Stimulated activated CD4-positive, alpha-beta T cell treated with anti-CD3 and anti-CD28 coated beads, Interleukin-1b, Interleukin-23, amount 100 ng/mL, for 4 hours (primary cell): ENCODE data around the gene MAGI1.

Experiments used
- DNase-seq, 2 donors: peaks; one replicate each; pipeline ENCODE4 v3.0.0-alpha.2; 2020; ENCODE audit warnings: low read depth in 2 of 2

MAGI1 gene

DNA sequence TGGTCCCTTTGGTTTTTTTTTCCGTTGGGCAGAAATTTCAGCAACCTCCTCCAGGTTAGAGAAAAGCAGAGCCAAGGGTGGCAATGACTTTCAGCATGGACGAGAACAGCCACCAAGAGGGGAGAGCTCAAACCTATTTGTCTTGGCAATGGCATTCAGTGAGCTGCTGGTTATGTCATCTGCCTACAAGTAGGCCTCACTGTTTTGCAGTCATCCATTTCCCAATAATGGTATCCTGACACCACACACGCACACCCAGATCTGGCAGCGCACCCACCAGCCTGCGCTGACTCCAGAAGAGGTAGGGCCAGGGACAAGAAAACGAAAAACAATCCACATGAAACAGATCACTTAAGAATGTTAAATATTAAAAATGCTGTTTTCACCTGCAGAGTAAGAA is 92.3 kb downstream of the MAGI1 start:
- no peak for DNase-seq

DNA sequence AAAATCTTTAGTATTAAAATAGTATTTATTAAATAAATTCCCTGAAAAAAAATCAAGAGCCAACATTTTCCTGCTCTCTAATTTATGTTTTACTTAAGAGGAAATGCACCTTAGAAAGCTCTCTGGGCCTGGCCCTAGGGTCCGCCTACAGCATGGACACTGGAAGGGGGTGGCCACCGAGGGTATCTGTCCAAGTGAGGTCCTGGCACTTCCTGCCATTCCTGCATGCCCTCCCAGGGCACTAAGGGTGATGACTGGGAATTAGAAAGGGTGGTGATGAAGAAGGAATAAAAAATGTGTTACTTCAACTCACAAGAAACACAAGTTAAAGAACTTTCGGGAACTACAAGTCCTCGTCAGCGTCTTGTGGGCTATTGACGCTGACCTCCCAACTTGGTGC is 92.8 kb downstream of the MAGI1 start:
- DNase-seq, result no peak

DNA sequence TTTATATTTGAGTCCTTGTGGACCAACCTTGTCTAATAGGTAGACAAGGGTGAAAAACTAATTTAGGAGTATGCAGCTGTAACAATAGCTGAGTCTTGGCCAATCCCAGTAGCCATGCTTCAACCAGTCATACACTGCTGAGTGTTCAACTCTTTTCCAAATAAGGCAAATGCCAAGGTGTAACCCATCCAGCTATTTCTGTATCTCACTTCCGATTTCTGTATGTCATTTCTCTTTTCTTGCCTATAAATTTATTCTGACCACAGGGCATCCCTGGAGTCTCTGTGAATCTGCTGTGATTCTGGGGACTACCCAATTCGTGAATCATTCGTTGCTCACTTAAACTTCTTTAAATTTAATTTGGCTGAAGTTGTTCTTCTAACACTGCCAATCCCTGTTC is 93.2 kb downstream of the MAGI1 start:
- no peak for DNase-seq

DNA sequence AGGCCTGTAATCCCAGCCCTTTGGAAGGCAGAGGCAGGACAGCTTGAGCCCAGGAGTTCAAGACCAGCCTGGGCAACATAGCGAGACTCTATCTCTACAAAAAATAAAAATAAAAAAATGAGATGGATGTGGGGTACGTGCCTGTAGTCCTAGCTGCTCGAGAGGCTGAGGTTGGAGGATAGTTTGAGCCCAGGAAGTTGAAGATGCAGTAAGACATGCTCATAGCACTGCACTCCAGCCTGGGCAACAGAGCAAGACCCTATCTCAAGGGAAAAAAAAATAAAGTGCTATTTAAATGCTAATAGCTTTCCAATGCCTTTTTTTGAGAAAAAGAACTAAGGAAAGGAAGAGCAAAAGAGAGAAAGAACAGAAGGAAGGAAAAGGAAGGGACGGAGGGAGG is 94.5 kb downstream of the MAGI1 start:
- DNase-seq, result no peak

DNA sequence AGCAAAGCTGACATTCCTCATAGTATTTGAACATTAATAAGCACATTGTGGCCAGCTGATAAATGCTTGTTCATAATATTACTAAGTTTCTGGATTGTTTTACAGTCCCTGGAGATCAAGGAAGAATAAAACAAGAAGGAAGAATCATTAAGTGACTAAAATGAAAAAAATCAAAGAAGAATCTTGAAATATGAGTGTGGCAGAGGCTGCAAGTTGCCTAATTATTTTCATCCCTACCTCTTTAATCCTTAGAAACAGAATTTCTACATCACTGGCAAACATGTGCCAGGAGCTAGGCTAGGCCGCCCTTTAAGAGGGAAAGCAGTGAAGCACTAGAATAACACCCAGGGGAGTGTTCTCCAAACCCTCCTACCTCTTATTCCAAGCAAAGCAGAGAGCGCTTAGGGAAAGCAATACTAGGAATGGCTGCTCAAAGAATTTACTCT is 98.9 kb downstream of the MAGI1 start:
- no peak for DNase-seq

DNA sequence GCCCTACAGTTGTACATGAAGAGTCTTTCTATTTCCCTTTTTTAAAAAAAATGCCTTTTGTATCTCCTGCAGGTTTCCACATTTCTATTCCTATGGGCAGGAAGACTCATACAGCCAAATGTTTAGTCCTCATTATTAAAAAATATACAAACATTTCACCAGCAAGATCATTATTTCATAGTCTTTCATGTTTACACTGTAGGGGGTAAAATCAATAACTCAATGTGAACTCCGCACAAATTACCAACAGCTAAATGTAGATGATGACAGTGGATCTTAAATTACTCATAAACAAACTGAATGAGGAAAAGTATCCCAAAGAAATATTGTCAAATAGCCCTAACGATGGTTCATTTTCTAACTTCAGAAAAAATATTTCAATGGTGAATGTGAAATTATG is 99.5 kb downstream of the MAGI1 start:
- no peak for DNase-seq

DNA sequence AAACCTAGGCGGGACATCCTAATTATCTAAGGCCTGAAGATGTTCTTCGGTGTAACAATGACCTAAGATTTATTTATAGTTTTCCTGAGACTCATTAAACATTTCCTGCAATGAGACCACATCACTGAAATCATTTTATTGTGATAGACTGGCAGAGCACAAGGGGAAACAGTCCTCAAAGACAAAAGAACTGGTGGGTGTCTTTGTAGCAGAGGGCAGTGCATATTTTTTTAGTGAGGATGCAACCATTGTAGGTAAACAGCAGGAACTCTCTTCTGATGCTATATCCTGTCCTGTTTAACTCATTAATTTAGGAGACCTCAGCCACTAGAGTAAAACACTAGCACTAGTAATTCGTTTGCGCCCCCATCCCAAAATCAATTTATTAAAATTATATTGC is 100.0 kb downstream of the MAGI1 start:
- no peak for DNase-seq

DNA sequence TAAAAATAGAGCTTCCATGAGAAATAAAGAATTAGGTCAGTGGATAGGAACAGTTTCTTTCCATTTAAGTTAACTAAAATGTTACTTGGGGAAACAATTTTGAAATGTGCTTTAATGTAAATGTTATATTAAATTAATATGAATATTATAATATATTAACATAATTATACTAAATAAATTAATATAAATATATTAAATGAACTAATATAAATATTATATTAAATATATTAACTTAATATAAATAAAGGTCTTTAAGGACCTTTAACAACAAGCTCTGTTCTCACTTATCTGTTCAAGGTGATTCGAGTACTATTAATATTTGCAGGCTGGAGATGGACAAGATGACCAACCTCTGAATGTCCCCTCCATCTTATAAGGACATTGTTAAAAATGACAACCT is 100.6 kb downstream of the MAGI1 start:
- DNase-seq, result no peak

DNA sequence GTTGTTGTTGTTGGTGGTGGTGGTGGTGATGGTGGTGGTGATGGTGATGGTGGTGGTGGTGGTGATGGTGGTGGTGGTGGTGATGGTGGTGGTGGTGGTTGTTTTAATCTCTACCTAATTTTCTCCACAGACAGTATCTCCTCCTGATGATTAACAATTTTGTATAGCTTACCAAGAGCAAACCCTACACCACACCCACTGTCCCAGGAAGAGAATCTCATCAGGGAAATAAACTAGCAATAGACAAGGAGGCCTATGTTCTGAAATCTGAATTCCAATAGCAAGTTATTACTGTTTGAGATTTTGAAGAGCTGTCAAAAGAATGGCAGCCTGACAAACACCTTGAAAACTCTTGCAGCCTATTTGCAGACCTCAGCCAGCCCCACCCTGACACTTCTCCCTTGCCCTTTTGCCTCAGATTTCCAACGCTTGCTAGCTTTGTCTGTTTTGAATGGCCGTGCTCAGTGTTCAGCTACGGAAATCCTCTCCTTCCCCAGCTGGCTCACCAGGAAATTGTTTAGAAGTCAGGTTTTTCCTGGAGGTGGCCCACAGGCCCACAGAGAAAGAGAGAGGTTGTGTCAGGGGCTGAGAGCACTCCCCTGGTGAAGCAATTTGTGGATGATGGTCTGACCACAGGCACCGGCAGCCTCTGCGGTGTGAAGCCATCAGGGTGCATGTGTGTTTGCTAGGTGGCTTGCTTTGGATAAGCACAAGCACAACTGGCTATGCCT is 101.6 kb downstream of the MAGI1 start:
- DNase-seq, result no peak

DNA sequence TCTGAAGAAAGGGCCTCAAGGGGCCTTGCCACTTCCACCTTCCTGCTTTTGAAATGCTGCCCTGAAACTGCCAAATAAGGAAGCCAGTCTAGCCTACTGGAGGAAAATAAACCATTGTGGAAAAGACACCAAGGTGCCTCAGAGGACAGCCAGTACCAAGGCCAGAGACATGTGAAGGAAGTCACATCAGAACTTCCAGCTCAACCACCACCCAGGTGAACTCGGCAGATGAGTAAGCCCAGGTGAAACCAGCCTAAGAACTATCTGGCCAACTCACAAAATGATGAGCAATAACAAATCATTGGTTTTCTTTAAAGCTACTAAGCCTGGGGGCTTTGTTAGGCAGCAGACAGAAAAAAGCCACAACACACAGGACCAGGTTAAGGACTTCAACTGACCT is 103.0 kb downstream of the MAGI1 start:
- DNase-seq, result no peak

DNA sequence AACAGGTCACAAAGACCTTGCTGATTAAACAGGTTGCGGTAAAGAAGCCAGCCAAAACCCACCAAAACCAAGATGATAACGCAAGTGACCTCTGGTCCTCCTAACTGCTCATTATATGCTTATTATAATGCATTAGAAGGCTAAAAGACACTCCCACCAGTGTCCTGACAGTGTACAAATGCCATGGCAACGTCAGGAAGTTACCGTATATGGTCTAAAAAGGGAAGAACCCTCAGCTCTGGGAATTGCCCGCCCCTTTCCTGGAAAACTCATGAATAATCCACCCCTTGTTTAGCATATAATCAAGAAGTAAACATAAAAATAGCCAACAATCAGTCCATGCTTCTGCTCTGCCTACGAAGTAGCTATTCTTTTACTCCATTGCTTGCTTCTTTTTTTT is 108.1 kb downstream of the MAGI1 start:
- no peak for DNase-seq

DNA sequence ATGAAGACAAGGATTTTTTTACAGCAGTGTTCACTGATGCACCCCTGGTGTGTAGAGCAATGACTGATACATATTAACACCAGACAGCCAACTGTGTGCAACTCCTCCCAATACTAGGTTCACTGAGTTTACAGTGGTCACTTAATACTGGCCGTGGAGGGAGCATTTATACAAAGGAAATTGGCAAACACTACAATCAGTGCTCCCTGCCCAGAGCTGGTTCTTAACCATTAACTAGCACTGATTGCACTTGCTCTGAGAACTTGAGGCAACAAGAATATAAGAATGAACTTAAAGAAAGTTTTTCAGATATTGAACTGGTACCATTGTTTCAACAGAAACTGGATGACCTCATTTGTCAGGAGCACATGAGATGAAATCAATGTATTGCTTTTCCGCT is 110.6 kb downstream of the MAGI1 start:
- DNase-seq, result no peak

DNA sequence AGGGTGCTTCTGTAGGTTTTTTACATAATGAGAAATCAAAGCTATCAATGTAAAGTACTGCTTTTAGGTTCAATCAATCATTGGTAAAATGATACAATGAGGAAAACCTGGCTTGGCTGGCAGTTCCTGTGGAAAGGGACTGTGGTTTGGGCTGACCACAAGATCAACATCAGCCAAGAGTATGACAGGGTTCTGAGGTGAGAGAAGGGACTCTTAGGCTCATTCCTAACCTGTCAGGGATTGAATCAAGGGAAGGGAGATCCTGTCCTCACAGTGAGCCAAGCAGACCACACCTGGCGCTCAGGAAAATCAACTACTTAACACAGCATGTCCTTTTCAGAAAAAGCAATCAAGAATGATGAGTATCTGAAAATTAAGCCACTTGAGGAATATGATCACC is 111.1 kb downstream of the MAGI1 start:
- no peak for DNase-seq

DNA sequence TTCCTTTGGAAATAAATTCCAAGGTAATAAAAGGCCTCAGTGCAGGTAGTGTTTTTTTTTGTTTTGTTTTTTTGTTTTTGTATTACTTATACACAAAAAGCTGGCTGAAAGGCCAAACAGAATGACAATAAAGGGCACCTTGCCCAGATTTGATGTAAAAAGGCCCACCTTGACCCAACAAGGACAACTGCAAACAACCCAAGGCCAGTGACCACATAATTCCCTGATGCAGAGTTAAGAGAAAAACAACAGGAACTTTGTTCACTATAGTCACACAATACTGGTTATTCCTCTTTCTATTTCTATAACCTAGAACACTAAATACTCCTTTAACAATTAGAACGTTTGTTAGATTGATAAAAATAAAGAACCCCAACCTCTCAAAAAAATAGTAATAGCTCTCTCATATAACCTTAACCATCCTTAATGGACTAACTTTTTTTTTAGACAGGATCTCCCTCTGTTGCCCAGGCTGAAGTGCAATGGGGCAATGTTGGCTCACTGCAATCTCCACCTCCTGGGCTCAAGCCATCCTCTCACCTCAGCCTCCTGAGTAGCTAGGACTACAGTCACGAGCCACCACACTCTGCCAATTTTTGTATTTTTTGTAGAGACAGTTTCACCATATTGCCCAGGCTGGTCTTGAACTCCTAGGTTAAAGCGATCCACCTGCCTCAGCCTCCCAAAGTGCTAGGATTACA is 113.3 kb downstream of the MAGI1 start:
- no peak for DNase-seq

DNA sequence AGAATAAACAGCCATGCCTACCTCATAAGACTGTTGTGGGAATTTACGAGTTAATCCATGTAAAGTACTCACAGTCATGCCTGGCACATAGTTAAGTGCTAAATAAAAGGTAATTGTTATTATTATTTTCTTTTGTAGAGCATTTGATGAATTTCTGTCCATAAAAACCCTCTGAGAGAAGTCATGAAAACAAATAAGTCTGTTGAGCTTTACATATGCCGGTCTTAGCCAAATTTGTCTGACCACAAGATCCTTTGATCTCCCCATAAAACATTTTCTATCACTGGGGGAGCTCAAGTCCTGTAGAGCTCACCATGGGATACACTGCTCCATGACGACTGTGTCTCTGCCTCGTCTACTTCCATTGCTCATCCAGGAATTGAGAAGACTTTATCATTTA is 114.0 kb downstream of the MAGI1 start:
- DNase-seq, result no peak

DNA sequence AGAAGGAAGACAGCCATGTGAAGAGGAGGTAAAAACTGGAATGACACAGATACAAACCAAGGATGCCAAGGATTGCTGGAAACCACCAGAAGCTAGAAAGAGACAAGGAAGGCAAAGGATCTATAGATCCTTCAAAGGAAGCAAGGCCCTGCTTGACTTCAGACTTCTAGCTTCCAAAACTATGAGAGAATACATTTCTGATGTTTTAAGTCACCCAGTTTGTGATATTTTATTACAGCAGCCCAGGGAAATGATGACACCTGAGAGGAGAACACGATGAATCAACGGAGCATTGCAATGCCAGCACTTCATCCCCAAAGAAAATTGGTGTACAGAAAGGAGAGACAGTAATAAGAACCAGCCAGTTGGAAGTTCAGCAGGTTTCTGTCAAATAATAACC is 116.3 kb downstream of the MAGI1 start:
- no peak for DNase-seq

DNA sequence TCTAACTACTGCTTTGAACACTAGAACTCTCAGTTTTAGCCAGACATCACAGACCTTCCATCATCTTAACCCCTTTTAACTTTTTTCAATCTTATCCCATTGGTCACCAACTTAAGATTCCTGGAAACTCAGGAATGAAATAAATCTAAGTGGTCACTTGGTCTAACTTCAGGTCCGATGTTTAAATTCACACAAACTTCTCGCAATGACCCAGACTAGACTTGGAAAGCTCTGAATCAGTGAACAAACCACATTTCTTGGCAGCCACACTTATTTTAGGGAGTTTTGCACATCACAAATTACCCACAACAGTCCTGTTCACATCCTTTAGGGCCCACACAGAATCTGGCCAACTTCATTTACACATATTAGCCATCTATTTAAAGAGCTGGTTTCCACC is 118.9 kb downstream of the MAGI1 start:
- DNase-seq, result no peak

DNA sequence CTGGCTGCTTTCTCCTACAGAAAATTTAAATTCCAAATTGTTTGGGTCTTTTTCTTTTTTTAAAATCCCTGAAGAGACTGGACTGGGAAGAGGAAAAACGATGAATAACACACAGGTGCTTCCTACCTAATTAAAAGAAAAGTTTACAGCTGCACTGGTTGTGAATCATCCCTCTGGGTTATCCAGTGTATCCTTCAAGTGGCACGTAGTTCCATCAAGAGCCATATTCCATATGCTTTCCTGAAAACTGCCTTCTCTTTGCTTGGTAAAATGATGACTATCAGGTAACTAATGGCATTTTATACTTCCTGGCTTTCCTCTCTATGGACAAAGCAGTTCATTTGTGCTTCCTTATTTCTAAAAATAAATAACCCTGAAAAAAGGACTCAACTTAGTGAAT is 123.2 kb downstream of the MAGI1 start:
- no peak for DNase-seq

DNA sequence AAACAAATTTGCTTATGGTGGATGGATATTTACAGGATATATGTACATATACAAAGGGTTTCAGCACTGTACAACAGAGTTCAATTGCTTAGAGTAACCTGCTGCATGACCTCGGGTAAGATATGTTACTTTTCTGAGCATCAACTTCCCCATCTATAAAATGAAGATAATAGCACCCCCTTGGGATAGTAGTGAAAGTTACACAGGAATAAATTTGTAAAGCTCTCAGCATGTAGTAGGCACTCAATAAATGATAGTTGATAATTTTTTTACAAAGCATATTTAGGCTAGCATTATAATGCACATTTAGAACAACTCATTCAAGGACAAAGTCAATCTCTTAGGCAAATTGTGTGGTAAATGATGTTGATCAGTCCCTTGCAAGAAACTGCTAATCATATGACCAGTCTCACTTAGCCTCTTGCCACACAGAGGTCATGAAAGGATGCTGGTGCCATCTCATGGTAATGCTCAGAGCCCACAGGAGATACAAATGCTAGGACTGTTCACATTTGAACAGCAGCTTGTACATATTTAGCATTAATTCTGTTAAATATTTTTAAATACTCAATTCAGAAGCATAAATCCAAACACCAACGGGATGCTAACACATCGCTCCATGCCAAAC is 123.9 kb downstream of the MAGI1 start:
- no peak for DNase-seq

DNA sequence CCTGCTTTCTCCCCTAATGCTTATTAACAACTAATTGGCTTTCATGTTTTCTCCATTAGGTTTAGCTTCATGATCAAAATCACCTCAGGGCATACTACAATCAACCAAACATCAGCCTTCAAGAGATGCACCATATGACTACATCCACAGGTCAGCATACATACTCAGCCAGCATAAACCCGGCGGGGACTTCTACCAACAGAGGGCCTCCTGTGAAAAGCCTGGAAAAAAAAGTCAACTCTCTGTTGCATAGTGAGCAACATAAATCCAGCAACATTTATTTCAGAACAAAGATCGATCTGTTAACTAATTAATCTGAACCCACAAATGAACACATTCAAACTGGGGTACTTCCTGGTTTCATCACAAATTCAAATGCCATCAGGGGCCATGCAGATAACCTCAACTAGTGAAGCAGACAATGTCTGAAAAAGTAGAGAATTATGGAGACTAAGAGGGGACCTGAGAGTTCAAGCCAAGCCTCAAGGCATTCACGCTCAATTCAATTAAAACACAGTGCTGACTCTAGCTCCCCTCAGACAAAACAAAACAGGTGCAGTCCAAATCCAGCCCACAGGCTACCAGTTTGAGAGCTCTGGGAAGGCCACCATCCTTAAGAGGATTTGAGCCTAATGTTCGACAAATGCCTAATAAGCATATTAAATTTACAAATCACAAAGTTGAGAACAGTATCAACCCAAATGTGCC is 124.5 kb downstream of the MAGI1 start:
- DNase-seq, result no peak

DNA sequence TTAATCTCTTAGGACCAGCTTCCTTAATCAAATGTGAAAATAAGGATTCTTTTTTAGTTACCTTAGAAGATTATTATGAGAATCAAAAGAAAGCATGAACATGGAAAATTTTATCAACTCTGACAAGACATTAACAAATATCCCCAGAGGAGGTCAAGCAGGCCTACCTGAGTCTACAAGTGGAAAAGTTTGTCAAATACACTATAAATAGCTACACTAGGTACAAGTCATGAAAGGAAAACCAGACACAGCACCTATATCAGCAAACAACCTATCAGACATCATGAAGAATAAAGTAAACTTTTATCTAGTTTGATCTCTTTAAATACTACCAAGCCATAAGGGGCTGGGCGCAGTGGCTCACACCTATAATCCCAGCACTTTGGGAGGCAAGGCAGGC is 126.1 kb downstream of the MAGI1 start:
- DNase-seq, result no peak

DNA sequence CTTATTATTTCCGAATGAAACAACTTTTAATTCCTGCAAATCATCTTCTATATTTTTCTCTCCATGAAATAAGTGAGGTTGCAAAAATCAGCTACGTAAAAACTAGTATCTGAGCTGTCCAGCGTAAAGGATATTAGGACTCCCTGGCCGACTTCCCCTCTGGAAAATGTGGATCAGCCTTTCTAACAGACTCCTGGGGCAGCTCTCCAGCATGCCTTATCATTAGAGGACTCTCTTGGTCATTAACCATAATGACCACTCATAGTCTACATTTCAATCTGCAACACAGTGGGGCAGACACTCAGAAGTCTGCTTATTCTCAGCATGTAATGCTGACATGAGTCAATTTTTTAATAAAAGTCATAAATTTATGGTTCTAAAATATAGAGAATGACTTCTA is 130.1 kb downstream of the MAGI1 start:
- DNase-seq, result no peak
